HG03159 (cell line): Measurements from ENCODE around the gene BOC.

Experiments used
- ATAC-seq: cut with Tn5 transposase; IDR thresholded peaks from one replicate; pipeline ENCODE4 v1.9.1; 2021; ENCODE audit warnings: mild to moderate bottlenecking, moderate library complexity; ENCODE audit not compliant: unreplicated experiment

The BOC gene

GRCh38 chr3:113193288-113193687 is 18.1 kb upstream of the BOC start:
- no peak for ATAC-seq

GRCh38 chr3:113193719-113194118 is 17.6 kb upstream of the BOC start:
- no peak for ATAC-seq

- ATAC-seq = no peak
Measured at GRCh38 chr3:113194823-113195401, 16.4 kb upstream of the BOC start.

- no peak for ATAC-seq
Measured at GRCh38 chr3:113200351-113200750, 11.0 kb upstream of the BOC start.

- ATAC-seq = no peak
Measured at GRCh38 chr3:113200946-113201345, 10.4 kb upstream of the BOC start.

- no peak for ATAC-seq
Measured at GRCh38 chr3:113204371-113204770, 7.0 kb upstream of the BOC start.

- no peak for ATAC-seq
Measured at GRCh38 chr3:113205481-113205880, 5.9 kb upstream of the BOC start.

GRCh38 chr3:113210604-113211329 is 590 bp upstream of the BOC start:
- ATAC-seq = no peak

- no peak for ATAC-seq
Measured at GRCh38 chr3:113212150-113212843, 940 bp downstream of the BOC start.

- no peak for ATAC-seq
Measured at GRCh38 chr3:113212844-113213375, 1.6 kb downstream of the BOC start.

GRCh38 chr3:113213896-113214587 is 2.7 kb downstream of the BOC start:
- ATAC-seq = no peak

GRCh38 chr3:113214917-113215595 is 3.7 kb downstream of the BOC start:
- no peak for ATAC-seq

GRCh38 chr3:113216393-113216792 is 5.0 kb downstream of the BOC start:
- no peak for ATAC-seq

- no peak for ATAC-seq
Measured at GRCh38 chr3:113218011-113218680, 6.8 kb downstream of the BOC start.

- ATAC-seq = no peak
Measured at GRCh38 chr3:113218681-113219045, 7.3 kb downstream of the BOC start.

- no peak for ATAC-seq
Measured at GRCh38 chr3:113219605-113220300, 8.4 kb downstream of the BOC start.

- no peak for ATAC-seq
Measured at GRCh38 chr3:113220721-113221120, 9.4 kb downstream of the BOC start.

GRCh38 chr3:113221721-113222257 is 10.4 kb downstream of the BOC start:
- ATAC-seq = no peak

GRCh38 chr3:113222451-113223086 is 11.2 kb downstream of the BOC start:
- ATAC-seq = no peak
